Left kidney (tissue), 2 donors: Measurements from ENCODE around the gene FBXO42. TPM values are rescaled to one million over a fixed set of nuclear protein-coding genes. Genes with fewer than 3 reads are reported as not detected.
A peak's percentile ranks its signal among the peaks of the same experiment; 100 is the strongest.
"Not testable (repeated sequence)": the region's sequence is repeated elsewhere in the genome, so short reads cannot be mapped to it uniquely, and the experiment has no call there.

Source experiments
- DNase-seq: peaks from one replicate; pipeline ENCODE4 v3.0.0-alpha.2; 2013
- polyA plus RNA-seq: library from polyadenylated mRNA; unstranded; fragments of 120-200 nt; gene quantifications from one replicate; pipeline ENCODE4 v1.2.1, GENCODE V29; 2013; ENCODE audit not compliant: insufficient read length

FBXO42 gene
- polyA plus RNA-seq, 1 donor, result 20.5 TPM

GRCh38 chr1:16266411-16267118, 85.7 kb downstream of the FBXO42 start:
- no peak for DNase-seq

GRCh38 chr1:16262067-16262466, 90.2 kb downstream of the FBXO42 start:
- no peak for DNase-seq

- no peak for DNase-seq
Measured at GRCh38 chr1:16260814-16261213, 91.5 kb downstream of the FBXO42 start.

- DNase-seq, result no peak
Measured at GRCh38 chr1:16258591-16259135, 93.6 kb downstream of the FBXO42 start.

GRCh38 chr1:16257968-16258367, 94.3 kb downstream of the FBXO42 start:
- no peak for DNase-seq

GRCh38 chr1:16257556-16257955, 94.7 kb downstream of the FBXO42 start:
- not testable (repeated sequence) for DNase-seq

- no peak for DNase-seq
Measured at GRCh38 chr1:16256478-16256877, 95.8 kb downstream of the FBXO42 start.

- DNase-seq, result no peak
Measured at GRCh38 chr1:16254263-16254928, 97.9 kb downstream of the FBXO42 start.

- no peak for DNase-seq
Measured at GRCh38 chr1:16253332-16253922, 98.9 kb downstream of the FBXO42 start.

GRCh38 chr1:16252912-16253311, 99.4 kb downstream of the FBXO42 start:
- DNase-seq, result no peak

- no peak for DNase-seq
Measured at GRCh38 chr1:16251381-16251780, 100.9 kb downstream of the FBXO42 start.

GRCh38 chr1:16250524-16251251, 101.6 kb downstream of the FBXO42 start:
- DNase-seq, result no peak

GRCh38 chr1:16249596-16250241, 102.6 kb downstream of the FBXO42 start:
- DNase-seq, result no peak

- peak; percentile 27 for DNase-seq
Measured at GRCh38 chr1:16248603-16249516, 103.4 kb downstream of the FBXO42 start.

GRCh38 chr1:16248007-16248436, 104.3 kb downstream of the FBXO42 start:
- no peak for DNase-seq

GRCh38 chr1:16247441-16247840, 104.8 kb downstream of the FBXO42 start:
- DNase-seq, result no peak

- no peak for DNase-seq
Measured at GRCh38 chr1:16246961-16247360, 105.3 kb downstream of the FBXO42 start.

GRCh38 chr1:16246239-16246638, 106.0 kb downstream of the FBXO42 start:
- DNase-seq, result not testable (repeated sequence)

- no peak for DNase-seq
Measured at GRCh38 chr1:16245476-16246196, 106.6 kb downstream of the FBXO42 start.
